GM12801 (cell line): ENCODE measurements around the gene KAT6B.

Experiments
- TF ChIP-seq, protein P1 (sequence below): IDR thresholded peaks from one replicate; pipeline ENCODE4 v1.5.1; 2011; ENCODE audit warnings: control low read depth; ENCODE audit not compliant: insufficient read length; ENCODE audit errors: extremely low read depth

KAT6B gene

DNA sequence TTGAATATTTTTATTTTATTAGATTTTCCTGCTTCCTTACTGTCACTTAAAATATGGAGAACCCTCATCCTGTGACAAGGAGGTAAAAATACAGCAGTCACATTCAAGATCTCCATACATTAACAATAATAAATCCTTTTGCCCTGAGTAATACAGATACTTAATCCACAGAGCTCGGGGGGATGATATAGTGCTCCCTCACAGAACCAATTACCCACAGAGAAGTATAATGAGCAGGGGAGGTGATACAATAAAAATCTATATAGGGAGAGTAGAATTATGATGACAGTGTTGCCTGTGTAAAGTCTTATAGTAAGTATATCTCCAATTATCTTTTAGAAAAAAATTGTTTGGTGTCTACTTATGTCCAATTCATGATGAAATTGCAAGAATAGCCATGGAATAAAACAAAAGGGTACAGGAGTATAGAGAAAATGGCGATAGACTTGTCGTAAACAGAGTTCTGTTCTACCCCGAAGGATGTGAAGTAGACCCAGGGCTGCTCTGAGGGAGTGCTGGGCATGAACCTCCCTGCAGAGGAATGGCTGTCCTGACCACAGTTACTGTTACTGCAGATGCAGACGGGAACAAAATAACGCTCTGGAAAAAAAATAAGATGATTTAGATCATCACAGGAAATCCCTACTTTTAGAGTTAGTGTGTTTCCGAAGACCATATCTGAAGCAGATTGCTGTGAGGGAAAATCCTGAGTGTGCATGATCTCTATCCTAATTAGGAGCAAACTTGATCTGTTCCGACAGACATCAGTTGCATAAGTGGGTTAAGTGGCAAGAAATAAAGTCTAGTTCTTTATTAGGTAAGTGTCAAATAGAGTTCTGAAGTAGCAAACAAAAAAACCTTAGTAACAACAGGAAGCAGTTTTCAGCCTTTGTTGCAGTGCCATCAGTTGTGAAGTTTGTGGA lies 123.7 kb downstream of the KAT6B start:
- TF ChIP-seq, protein P1, sequence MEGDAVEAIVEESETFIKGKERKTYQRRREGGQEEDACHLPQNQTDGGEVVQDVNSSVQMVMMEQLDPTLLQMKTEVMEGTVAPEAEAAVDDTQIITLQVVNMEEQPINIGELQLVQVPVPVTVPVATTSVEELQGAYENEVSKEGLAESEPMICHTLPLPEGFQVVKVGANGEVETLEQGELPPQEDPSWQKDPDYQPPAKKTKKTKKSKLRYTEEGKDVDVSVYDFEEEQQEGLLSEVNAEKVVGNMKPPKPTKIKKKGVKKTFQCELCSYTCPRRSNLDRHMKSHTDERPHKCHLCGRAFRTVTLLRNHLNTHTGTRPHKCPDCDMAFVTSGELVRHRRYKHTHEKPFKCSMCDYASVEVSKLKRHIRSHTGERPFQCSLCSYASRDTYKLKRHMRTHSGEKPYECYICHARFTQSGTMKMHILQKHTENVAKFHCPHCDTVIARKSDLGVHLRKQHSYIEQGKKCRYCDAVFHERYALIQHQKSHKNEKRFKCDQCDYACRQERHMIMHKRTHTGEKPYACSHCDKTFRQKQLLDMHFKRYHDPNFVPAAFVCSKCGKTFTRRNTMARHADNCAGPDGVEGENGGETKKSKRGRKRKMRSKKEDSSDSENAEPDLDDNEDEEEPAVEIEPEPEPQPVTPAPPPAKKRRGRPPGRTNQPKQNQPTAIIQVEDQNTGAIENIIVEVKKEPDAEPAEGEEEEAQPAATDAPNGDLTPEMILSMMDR, result no peak

DNA sequence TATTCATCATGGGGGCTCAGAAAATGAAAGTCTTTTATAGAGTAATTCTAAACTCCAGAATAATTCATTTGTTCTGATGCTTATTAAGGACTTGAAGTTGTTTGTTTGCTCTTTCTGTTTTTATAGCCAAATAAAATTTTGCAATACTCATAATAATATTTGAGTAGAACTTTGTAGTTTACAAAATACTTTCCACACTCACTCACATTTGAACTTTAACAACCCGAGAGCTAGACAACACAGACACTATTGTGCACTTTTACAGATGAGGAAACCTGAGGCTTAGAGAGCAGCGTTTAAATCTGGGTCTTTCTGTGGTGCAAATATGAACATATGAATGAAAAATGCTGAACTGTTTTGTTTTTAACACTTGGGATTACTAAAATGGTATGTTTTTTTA lies 126.8 kb downstream of the KAT6B start:
- TF ChIP-seq, protein P1, result no peak

DNA sequence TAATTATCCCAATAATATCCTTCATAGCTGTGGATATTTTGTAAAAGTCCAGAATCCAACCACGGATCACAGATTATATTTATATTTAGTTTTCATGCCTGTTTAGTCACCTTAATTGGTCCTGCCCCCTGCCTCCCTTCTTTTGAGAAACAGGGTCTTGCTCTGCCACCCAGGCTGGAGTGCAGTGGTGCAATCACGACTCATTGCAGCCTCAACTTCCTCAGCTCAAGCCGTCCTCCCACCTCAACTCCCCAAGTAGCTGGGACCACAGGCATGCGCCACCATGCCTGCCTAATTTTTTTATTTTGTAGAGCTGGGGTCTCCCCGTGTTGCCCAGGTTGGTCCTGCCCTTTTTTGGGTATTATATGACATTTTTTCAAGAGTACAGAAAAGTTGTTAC lies 129.4 kb downstream of the KAT6B start:
- TF ChIP-seq, protein P1, result no peak

DNA sequence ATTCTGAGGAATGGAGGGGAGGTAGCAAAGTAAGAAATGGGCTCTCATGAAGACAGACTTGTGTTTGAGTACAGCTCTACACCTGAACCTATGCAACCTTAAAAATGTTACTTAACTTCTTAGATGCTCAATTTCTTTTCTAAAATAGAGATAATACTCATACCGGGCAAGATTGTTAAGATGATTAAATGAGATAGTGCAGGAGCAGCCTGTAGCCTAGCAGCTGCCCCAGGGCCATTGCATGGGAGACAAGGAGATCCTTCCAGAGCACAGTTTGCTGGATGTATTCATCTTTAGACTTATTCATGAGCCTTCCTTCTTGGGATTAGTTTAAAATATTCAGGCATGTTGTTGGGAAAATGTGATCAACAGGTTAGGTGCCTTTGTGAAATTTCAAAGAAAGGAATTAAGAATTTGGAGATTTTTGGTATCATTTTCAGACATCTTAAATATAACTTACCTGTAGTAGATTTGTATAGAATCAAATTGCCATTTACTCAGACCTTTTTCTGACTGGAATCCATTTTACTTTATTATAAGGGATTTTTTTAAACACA lies 130.2 kb downstream of the KAT6B start:
- TF ChIP-seq, protein P1, result no peak

DNA sequence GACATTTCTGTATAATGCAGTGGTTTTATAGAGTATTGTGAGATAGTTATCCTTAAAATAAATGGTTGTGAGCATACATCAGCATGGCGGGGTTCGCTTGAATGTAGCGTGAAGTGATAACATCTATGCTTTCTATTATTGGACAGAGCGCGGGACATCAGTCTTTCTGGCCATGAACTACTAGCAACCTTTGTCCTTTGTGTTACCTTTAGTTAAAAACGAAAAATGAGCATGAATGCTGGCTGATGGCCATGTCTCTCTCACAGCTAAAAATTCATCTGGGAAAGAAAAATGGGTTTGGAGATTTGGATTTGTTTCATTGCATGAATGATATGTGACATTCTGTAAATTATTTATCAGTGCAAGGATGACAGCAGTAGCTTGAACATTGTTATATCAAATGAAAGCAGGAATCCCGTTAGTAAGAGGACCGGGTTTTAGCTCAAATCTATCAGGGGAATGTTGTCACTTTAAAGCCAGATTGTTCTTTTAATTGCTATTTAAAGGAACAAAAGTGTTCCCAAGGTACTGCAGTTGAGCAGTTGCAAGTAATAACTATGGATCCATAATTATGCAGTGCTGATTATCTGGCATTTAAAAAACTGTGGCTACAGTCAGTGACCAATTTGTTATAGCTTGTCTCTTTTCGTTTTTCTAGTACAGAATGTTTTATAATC lies 131.0 kb downstream of the KAT6B start:
- TF ChIP-seq, protein P1, result no peak

DNA sequence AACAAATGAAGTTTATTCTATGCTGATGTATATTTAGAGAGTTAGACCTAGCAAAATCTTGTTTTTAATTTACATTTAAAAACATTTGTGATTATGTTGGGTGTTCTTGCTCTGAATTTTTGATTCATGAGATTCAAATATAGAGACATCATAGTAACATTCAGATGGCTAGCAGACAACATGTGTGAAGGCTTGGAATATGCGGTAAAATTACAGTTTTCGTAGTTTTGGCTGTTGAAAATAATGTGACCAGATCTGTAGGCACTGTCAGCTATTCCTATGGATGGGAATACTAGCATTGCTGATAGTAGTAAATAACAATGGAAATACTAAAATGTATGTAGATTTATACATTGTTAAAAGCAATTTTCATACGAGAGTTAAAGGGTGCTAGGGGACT lies 131.9 kb downstream of the KAT6B start:
- TF ChIP-seq, protein P1, result no peak

DNA sequence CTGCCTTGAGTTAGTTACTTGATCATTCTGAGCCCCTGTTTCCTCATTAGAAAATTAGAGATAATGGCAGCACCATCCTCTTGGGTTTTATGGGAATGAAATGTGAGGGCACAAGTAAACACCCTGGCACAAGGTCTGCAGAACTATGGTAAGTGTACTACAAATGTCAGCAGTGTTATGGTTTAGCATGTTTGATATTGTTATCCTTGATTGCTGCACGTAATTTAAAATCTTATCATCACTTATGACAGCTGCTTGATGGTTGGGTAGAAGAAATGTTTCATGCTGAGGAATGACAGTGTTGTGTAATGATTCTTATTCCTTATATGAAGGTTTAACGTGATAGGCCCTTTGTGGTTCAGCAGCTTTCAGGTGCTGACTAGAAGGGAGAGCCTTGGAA lies 134.3 kb downstream of the KAT6B start:
- TF ChIP-seq, protein P1, result no peak
